Raji (cell line): ENCODE data around the gene TIMP2.

ENCODE experiments used
- POLR2A ChIP-seq: IDR thresholded peaks from 2 replicates; pipeline ENCODE4 v1.6.1; 2011; ENCODE audit warnings: low read depth, low read length, control low read depth; ENCODE audit not compliant: insufficient read depth

The TIMP2 gene

GRCh38 chr17:78901806-78902205, 23.4 kb downstream of the TIMP2 start:
- no peak for TF ChIP-seq POLR2A

GRCh38 chr17:78900816-78901215, 24.4 kb downstream of the TIMP2 start:
- no peak for TF ChIP-seq POLR2A

- no peak for TF ChIP-seq POLR2A
Measured at GRCh38 chr17:78899361-78900260, 25.6 kb downstream of the TIMP2 start.

GRCh38 chr17:78898947-78899346, 26.2 kb downstream of the TIMP2 start:
- TF ChIP-seq POLR2A = no peak

- no peak for TF ChIP-seq POLR2A
Measured at GRCh38 chr17:78898075-78898836, 26.9 kb downstream of the TIMP2 start.

- TF ChIP-seq POLR2A = no peak
Measured at GRCh38 chr17:78897664-78898047, 27.5 kb downstream of the TIMP2 start.

GRCh38 chr17:78896834-78897663, 28.1 kb downstream of the TIMP2 start:
- TF ChIP-seq POLR2A = no peak

GRCh38 chr17:78896091-78896833, 28.9 kb downstream of the TIMP2 start:
- no peak for TF ChIP-seq POLR2A

- TF ChIP-seq POLR2A = no peak
Measured at GRCh38 chr17:78895322-78895721, 29.9 kb downstream of the TIMP2 start.

GRCh38 chr17:78893684-78894083, 31.5 kb downstream of the TIMP2 start:
- TF ChIP-seq POLR2A = no peak

- TF ChIP-seq POLR2A = no peak
Measured at GRCh38 chr17:78892936-78893379, 32.2 kb downstream of the TIMP2 start.

GRCh38 chr17:78892520-78892919, 32.7 kb downstream of the TIMP2 start:
- TF ChIP-seq POLR2A = no peak

GRCh38 chr17:78892062-78892456, 33.1 kb downstream of the TIMP2 start:
- TF ChIP-seq POLR2A = no peak

- no peak for TF ChIP-seq POLR2A
Measured at GRCh38 chr17:78891406-78892061, 33.7 kb downstream of the TIMP2 start.
